ENCODE data around the gene TMPO.
"Not testable (repeated sequence)": the region's sequence is repeated elsewhere in the genome, so short reads cannot be mapped to it uniquely, and the experiment has no call there.

TMPO gene

GRCh38 chr12:98515287-98516110, at the start of gene TMPO:
TMPO (plus strand) TSS chr12:98515590; CDS start chr12:98515868, 278 bp downstream.
- DNase-seq = peak; percentile 88

DNA sequence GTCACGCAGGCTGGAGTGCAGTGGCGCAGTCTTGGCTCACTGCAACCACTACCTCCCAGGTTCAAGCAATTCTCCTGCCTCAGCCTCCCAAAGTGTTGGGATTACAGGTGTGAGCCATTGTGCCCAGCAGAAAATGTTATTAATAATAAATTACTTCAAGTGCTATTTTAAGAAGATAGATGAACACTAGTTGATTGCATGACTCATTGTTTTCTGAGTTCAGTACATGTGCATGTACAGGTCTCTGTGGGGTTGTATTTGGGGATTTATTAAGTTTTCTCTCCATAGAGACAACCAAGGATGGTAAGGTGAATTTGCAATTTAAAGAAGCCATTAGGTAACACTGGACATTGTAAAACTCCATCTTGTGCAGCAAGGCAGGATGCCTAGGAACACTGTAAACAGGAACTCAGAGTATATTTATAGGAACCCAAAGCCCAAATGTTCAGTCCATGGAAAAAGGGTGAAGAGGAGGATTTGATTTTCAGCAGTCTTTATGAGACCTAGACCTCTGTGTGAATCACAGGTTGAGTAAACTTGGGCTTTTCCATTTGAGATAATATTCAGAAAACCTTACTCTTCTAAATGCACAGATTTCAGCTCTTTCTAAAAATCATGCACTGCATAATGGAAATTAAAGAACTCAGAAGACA, 49.3 kb upstream of the TMPO start:
- DNase-seq = no peak

GRCh38 chr12:98466640-98467400, 48.6 kb upstream of the TMPO start:
- no peak for DNase-seq

DNA sequence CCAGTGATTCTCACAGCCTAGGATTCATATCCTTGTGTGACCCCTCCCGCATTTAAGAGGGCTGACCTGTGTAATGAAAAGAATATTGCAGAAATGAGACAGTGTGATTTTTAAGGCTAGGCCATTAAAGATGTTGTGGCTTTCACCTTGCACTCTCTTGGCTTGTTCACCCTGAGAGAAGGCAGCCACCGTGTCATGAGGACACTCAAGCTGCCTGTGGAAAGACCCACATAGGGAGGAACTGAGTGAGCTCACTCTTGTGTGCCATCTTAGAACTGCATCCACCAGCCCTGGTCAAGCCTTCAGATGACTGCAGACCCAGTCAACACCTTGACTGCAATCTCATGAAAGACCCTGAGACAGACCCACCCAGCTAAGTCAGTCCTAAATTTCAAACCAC, 46.3 kb upstream of the TMPO start:
- DNase-seq = no peak

DNA sequence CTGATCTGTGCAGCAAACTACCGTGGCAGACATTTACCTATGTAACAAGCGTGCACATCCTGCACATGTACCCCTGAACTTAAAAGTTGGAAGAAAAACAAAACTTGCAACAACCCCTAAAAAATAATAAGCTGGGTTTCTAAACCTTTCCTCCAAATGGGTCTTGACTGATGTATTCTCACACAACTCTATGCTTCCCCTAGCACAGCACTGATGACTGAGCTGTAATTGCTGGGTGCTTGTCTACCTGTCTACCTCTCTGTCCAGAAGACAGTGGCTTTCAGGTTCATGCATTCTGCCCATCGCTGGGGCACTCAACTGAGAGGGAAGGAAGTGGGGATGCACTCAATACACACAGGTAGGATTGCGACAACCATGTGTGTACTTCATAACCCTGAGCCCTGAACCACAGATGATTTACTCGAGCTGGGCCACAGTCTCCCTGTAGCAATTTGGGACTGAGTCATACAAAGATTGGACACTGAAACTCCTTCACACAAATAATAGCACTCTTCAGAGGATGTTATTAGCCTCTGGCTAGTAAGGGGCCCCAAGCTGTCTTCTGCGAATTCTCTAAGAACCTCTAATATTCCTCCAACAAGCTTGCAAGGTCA, 44.8 kb upstream of the TMPO start:
- no peak for DNase-seq

DNA sequence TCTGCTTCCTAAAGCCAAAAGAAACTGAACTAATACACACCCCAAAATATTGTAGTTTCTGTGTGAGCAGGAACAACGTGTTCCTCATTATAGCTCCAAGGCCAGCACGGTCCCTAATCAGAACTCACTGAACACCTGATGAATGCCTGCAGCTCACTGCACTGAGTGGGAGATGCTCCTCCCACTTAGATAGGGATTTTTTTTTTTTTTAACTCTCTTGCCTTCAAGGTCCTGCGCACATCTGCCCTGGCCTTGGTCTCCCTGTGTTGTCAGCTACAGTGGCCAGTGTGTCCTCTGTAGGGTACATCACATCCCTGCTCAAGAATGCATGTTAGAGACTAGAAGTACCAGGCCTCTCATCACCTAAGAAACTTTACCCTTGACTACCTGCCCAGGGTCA, 44.3 kb upstream of the TMPO start:
- DNase-seq = no peak

DNA sequence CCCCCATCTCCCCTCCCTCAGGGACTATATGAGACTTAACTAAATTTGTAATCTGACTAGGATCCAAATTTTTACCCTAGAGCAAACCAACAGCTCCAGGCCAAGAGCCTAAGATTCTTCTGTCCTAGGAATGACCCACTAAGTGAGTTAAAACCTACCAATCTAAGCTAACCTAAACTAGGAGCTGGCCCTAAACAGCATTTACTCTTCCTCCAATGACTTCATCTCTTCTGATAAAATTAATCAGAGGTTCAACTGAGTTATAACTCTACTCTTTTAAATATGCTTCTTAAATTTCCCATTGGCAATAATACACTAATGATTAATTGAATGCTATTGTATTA, 39.9 kb upstream of the TMPO start:
- DNase-seq = no peak

GRCh38 chr12:98478606-98479005, 36.8 kb upstream of the TMPO start:
- no peak for DNase-seq

- DNase-seq = no peak
These were observed 31.5 kb upstream of the TMPO start for GRCh38 chr12:98483621-98484503.

GRCh38 chr12:98485792-98486340, 29.5 kb upstream of the TMPO start:
- DNase-seq = no peak

DNA sequence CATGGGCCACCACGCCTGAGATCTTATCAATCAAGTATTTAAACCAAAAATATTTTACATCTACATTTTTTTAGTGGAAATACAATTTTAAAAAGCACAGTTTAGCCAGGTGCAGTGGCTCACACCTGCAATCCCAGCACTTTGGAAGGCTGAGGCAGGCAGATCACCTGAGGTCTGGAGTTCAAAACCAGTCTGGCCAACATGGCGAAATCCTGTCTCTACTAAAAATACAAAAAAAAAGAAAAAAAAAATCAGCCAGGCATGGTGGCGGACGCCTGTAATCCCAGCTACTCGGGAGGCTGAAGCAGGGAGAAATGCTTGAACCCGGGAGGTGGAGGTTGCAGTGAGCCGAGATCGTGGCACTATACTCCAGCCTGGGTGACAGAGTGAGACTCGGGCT, 27.0 kb upstream of the TMPO start:
- DNase-seq = not testable (repeated sequence)

DNA sequence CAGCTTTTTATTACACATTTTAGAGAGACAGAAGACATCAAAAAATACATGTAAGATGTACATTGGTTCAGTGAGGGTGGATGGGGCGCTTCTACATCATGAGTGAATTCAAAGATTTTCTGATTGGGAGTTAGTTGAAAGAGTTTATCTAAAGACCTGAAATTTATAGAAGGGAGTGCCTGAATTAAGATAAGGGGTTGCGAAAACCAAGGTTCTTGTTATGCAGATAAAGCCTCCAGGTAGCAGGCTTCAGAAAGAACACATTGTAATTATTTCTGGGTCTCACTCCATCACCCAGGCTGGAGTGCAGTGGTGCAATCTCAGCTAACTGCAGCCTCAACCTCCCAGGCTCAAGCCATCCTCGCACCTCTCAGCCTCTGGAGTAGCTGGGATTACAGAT, 26.2 kb upstream of the TMPO start:
- DNase-seq = no peak

DNA sequence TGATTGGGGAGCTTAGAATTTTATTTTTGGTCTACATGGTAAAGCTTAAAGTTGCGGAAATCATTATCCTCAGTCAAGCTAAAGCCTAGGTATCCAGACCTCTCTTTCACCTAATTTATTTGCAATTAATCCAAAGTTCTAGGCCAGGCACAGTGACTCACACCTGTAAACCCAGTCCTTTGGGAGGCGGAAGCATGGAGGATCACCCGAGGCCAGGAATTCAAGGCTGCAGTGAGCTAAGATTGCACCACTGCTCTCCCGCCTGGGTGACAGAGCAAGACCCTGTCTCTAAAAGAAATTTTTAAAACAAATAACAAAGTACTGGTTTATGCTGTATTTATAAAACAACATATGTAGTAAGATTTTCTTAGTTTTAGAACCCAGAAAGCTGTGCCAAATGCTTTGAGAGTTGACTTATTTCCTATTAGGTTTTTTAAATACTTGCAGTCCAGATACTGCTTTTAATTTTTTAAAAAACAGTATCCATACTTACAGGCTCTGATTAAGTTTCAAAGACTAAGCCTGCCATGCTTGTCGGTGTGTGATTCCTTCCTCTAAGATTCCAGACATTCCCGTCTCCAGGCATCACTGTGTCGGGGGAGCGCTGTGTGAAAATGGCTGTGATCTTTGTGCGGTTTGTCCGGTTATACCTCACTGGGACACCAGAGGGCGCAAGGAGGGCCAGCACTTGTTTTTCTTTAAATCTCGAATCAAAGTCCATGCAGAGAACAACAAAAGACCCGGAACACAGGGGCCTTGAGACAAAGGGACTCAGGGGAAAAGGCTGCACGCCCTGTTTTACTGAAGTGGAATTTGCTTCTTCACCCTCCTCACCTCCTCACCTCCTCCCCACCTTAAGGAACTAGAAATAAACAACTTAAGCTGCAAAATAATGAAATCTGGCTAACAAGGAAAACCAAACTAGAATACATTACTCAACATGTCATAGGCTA, 24.6 kb upstream of the TMPO start:
- DNase-seq = peak; percentile 30

DNA sequence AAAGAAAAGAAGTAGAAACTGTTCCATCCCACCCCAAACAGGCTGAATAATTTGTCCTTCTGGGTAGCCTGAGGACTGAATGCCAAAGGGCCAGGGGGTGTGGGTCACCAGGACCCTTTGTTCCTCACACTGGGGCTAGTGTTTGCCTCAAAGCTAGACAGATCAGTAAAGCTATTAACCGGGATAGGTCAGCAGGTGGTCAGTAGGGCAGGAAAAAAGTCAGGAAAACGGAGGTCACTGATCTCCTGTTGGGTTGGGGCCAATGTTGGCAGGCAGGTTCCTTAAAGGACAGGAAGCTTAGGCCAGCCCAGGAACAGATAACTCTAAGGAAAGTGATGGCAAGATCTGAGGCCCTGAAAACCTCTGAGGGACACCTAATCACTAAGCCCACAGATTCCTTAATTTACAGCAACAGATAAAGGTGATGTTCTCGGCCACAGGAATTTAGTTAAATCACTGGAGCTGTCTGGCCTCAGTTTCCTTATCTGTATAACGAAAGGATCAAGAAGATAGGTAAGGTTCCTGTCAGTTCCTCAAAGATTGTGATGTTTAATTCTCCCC, 22.7 kb upstream of the TMPO start:
- DNase-seq = no peak

- not testable (repeated sequence) for DNase-seq
These were observed 14.1 kb upstream of the TMPO start for GRCh38 chr12:98501266-98501629.

DNA sequence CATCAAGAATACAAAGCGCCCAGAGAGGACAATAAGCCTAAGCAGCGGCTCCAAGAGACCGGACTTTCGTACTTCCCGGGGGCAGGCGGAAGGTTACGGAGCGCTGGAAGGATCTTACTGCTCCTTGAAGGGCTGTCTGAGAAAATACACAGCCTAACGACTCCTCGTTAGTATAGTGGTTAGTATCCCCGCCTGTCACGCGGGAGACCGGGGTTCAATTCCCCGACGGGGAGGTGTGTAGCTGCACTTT, 12.1 kb upstream of the TMPO start:
- peak; percentile 67 for DNase-seq

- peak; percentile 73 for DNase-seq
These were observed 11.6 kb upstream of the TMPO start for GRCh38 chr12:98503592-98504367.

- no peak for DNase-seq
These were observed 11.1 kb upstream of the TMPO start for GRCh38 chr12:98504368-98504617.

DNA sequence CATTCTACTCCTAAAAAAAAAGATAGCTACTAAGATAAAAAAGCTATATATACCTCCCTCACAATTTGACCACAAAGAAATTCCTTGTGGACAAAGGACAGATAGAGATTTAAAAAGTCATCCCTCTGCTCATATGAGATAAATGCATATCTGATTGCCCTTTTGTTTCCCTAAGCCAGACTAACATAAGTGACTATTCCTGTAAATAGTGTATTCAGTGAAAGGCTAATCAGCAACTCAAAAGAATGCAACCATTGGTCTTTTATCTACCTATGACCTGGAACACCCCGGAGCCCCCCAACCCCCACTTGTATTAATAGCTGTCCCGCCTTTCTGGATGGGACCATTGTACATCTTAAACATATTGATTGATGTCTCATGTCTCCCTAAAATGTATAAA, 6.3 kb upstream of the TMPO start:
- DNase-seq = no peak

- DNase-seq = not testable (repeated sequence)
These were observed 3.6 kb upstream of the TMPO start for GRCh38 chr12:98511806-98512205.
